Measurements from ENCODE around the gene ASF1A.

DNA sequence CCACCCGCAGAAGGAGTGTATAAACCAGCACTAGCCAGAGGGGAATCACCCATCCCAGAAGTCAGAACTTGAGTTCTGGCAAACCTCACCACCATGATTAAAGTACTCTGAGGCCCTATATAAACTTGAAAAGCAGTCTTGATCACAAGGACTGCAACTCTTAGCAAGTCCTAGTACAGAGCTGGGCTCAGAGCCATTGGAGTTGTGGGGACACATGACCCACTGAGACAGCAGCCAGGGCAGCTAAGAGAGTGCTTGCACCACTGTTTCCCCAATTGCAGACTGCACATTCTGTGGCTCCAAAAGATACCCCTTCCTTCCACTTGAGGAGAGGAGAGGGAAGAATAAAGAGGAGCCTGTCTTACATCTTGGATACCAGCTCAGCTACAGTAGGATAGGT, 45.7 kb downstream of the ASF1A start:
- TF ChIP-seq EZH2phosphoT487 (IDR thresholded peaks at IDR 0.05; ENCODE audit: insufficient read depth, low read depth) = no peak
- no peak for TF ChIP-seq EZH2 (IDR thresholded peaks at IDR 0.05; ENCODE audit: insufficient read depth, poor library complexity, severe bottlenecking)

All from GM23248 (cell line).